Fibroblast of pulmonary artery (primary cell): ENCODE results near the gene MTX2.

Experiments used
- DNase-seq: peaks from one replicate; pipeline ENCODE4 v3.0.0-alpha.2; 2010; ENCODE audit warnings: low read depth
- H3K4me3 ChIP-seq: replicated peaks from 2 replicates; pipeline ENCODE4 v1.5.1; 2011; ENCODE audit warnings: low read depth, mild to moderate bottlenecking, control low read depth, low read length, moderate library complexity
- TF ChIP-seq, protein P1 (sequence below): IDR thresholded peaks from 2 replicates; pipeline ENCODE4 v1.5.1; 2011; ENCODE audit warnings: mild to moderate bottlenecking, control low read depth, low read length, inconsistent platforms; ENCODE audit errors: missing control alignments

MTX2 gene

DNA sequence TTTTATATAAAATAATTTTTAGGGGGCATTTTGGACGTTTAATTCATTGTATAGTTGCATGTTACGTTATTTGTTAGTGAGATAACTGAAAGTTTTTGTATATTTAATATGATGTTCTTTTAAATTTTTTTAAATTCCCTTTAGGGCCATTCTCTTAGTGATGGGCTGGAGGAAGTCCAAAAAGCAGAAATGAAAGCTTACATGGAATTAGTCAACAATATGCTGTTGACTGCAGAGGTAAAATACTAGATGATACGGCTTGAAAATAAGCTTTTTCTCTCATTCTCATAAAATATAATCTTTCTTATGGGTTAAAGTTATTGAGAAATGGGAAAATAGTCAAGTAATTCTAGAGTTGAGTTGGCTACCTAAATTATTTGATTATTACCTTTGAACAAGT lies 58.9 kb downstream of the MTX2 start:
- H3K4me3 ChIP-seq: no peak overlapping the region
- TF ChIP-seq, protein P1, sequence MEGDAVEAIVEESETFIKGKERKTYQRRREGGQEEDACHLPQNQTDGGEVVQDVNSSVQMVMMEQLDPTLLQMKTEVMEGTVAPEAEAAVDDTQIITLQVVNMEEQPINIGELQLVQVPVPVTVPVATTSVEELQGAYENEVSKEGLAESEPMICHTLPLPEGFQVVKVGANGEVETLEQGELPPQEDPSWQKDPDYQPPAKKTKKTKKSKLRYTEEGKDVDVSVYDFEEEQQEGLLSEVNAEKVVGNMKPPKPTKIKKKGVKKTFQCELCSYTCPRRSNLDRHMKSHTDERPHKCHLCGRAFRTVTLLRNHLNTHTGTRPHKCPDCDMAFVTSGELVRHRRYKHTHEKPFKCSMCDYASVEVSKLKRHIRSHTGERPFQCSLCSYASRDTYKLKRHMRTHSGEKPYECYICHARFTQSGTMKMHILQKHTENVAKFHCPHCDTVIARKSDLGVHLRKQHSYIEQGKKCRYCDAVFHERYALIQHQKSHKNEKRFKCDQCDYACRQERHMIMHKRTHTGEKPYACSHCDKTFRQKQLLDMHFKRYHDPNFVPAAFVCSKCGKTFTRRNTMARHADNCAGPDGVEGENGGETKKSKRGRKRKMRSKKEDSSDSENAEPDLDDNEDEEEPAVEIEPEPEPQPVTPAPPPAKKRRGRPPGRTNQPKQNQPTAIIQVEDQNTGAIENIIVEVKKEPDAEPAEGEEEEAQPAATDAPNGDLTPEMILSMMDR: no peak
- no peak for DNase-seq

- no peak for DNase-seq
- no peak overlapping the region for H3K4me3 ChIP-seq
- TF ChIP-seq, protein P1: no peak
Observed at GRCh38 chr2:176330612-176331011, 61.4 kb downstream of the MTX2 start.

GRCh38 chr2:176331646-176332045 lies 62.4 kb downstream of the MTX2 start:
- TF ChIP-seq, protein P1: no peak
- no peak for DNase-seq
- H3K4me3 ChIP-seq: no peak overlapping the region

- no peak for DNase-seq
- no peak overlapping the region for H3K4me3 ChIP-seq
- TF ChIP-seq, protein P1: no peak
Observed at GRCh38 chr2:176334729-176335128, 65.5 kb downstream of the MTX2 start.

DNA sequence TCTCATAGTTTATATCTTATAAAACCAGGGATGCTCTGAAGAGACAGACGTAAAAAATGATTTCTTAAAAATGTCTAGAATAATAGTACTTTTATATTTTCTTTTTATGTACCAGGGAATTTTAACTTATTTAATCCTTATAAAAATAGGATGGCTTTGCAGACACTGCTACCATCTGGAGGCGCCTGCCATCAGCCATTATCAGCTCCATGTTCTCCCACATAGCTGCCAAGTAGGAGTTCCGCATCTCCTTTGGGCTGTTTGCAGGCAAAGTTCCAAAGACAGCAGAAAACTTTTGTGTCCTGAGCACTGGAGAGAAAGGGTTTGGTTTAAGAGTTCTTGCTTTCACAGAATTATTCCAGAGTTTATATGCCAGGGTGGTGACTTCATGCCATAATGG lies 69.2 kb downstream of the MTX2 start:
- no peak for DNase-seq
- TF ChIP-seq, protein P1: no peak
- H3K4me3 ChIP-seq: no peak overlapping the region

DNA sequence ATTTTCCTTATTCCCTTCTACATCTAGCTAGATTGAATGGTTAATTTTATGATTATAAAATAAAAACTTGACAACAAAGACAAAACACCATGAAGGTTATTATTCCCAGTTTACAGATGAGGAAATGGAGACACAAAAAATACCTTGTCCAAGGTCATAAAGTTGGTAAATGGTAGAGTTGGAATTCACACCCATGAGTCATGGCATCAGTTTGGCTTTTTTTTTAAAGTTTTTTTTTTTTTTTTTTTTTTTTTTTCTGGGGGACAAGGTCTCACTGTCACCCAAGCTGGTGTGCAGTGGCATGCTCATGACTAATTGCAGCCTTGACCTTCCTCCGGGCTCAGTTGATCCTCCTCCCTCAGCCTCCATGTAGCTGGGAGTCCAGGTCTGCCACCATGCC lies 70.0 kb downstream of the MTX2 start:
- TF ChIP-seq, protein P1: no peak
- no peak for DNase-seq
- H3K4me3 ChIP-seq: no peak overlapping the region

GRCh38 chr2:176356251-176356650 lies 87.0 kb downstream of the MTX2 start:
- H3K4me3 ChIP-seq: no peak overlapping the region

More at GRCh38 chr2:176356251-176356650, 87.0 kb downstream of the MTX2 start:
- TF ChIP-seq, protein P1: no peak
- DNase-seq: no peak
